DND-41 (cell line): ENCODE results near the gene DTNB.

Experiments
- CTCF ChIP-seq: IDR thresholded peaks from 2 replicates; pipeline ENCODE4 v1.5.1; 2012; ENCODE audit warnings: borderline replicate concordance, low read length, moderate library complexity, mild to moderate bottlenecking; ENCODE audit not compliant: poor library complexity, severe bottlenecking; ENCODE audit errors: extremely low read depth
- EZH2 ChIP-seq: IDR thresholded peaks from 3 replicates; pipeline ENCODE4 v1.6.1; 2012; ENCODE audit warnings: borderline replicate concordance, low read depth, mild to moderate bottlenecking, moderate library complexity, low read length, inconsistent platforms; ENCODE audit not compliant: severe bottlenecking

- TF ChIP-seq CTCF, result no peak
- TF ChIP-seq EZH2, result no peak
Measured at GRCh38 chr2:25333981-25334380, 339.4 kb downstream of the DTNB start.
